H9 (cell line): ENCODE measurements around the gene RASL12. TPM values are rescaled to one million over a fixed set of nuclear protein-coding genes. Genes with fewer than 3 reads are reported as not detected.

Source experiments
- DNase-seq: peaks from one replicate; pipeline ENCODE4 v3.0.0-alpha.2; 2017
- H2AFZ ChIP-seq: one replicate; pipeline ENCODE4 v1.6.1; 2013; ENCODE audit warnings: mild to moderate bottlenecking, low read length, control low read depth, moderate library complexity
- H2AK5ac ChIP-seq: 2 replicates; pipeline ENCODE4 v1.6.1; 2013; ENCODE audit warnings: low read length, control low read depth, mixed read lengths; ENCODE audit not compliant: insufficient read length
- H2BK120ac ChIP-seq: one replicate; pipeline ENCODE4 v1.6.1; 2013; ENCODE audit warnings: low read depth, mild to moderate bottlenecking, low read length, control low read depth, inconsistent platforms; ENCODE audit not compliant: poor library complexity, severe bottlenecking
- H2BK12ac ChIP-seq: 2 replicates; pipeline ENCODE4 v1.6.1; 2013; ENCODE audit warnings: low read length, control low read depth, mixed read lengths, low read depth; ENCODE audit not compliant: insufficient read length
- H2BK15ac ChIP-seq: 2 replicates; pipeline ENCODE4 v1.6.1; 2013; ENCODE audit warnings: low read depth, low read length, control low read depth
- H2BK20ac ChIP-seq: one replicate; pipeline ENCODE4 v1.6.1; 2013; ENCODE audit warnings: low read depth, mild to moderate bottlenecking, low read length, control low read depth, inconsistent platforms; ENCODE audit not compliant: poor library complexity, severe bottlenecking
- H2BK5ac ChIP-seq: 2 replicates; pipeline ENCODE4 v1.6.1; 2013; ENCODE audit warnings: low read length, control low read depth, mixed read lengths; ENCODE audit not compliant: insufficient read length
- H3K14ac ChIP-seq: 2 replicates; pipeline ENCODE4 v1.6.1; 2013; ENCODE audit warnings: low read length, control low read depth; ENCODE audit not compliant: insufficient read depth
- H3K18ac ChIP-seq: 2 replicates; pipeline ENCODE4 v1.6.1; 2013; ENCODE audit warnings: low read depth, mild to moderate bottlenecking, mixed read lengths, low read length, control low read depth; ENCODE audit not compliant: insufficient read length
- H3K23ac ChIP-seq: 2 replicates; pipeline ENCODE4 v1.6.1; 2013; ENCODE audit warnings: low read length, control low read depth, mixed read lengths, low read depth; ENCODE audit not compliant: insufficient read length
- H3K23me2 ChIP-seq: 2 replicates; pipeline ENCODE4 v1.6.1; 2013; ENCODE audit warnings: low read depth, mild to moderate bottlenecking, mixed read lengths, low read length, control low read depth; ENCODE audit not compliant: insufficient read length, poor library complexity, severe bottlenecking
- H3K27ac ChIP-seq: 2 replicates; pipeline ENCODE4 v1.5.1; 2013; ENCODE audit warnings: low read length, control low read depth, mixed read lengths, low read depth; ENCODE audit not compliant: insufficient read length
- H3K27me3 ChIP-seq: 2 replicates; pipeline ENCODE4 v1.6.1; 2013; ENCODE audit warnings: low read length, control low read depth, inconsistent platforms; ENCODE audit not compliant: insufficient read depth
- H3K4ac ChIP-seq: 2 replicates; pipeline ENCODE4 v1.6.1; 2013; ENCODE audit warnings: low read depth, mild to moderate bottlenecking, control low read depth, inconsistent platforms, low read length, moderate library complexity
- H3K4me1 ChIP-seq: 2 replicates; pipeline ENCODE4 v1.6.1; 2013; ENCODE audit warnings: low read length, control low read depth, inconsistent platforms; ENCODE audit not compliant: insufficient read depth
- H3K4me2 ChIP-seq: 2 replicates; pipeline ENCODE4 v1.6.1; 2013; ENCODE audit warnings: low read length, control low read depth, mixed read lengths; ENCODE audit not compliant: insufficient read length, insufficient read depth
- H3K56ac ChIP-seq: 2 replicates; pipeline ENCODE4 v1.6.1; 2013; ENCODE audit warnings: low read depth, mild to moderate bottlenecking, mixed read lengths, low read length, control low read depth; ENCODE audit not compliant: insufficient read length
- H3K79me1 ChIP-seq: 2 replicates; pipeline ENCODE4 v1.6.1; 2013; ENCODE audit warnings: low read depth, mild to moderate bottlenecking, moderate library complexity, low read length, control low read depth, inconsistent platforms; ENCODE audit not compliant: insufficient read depth, poor library complexity, severe bottlenecking
- H3K79me2 ChIP-seq: 2 replicates; pipeline ENCODE4 v1.6.1; 2013; ENCODE audit warnings: low read length, control low read depth, inconsistent platforms; ENCODE audit not compliant: insufficient read depth
- H3K9ac ChIP-seq: 2 replicates; pipeline ENCODE4 v1.6.1; 2013; ENCODE audit warnings: low read length, control low read depth, mixed read lengths; ENCODE audit not compliant: insufficient read length; ENCODE audit errors: extremely low read depth
- H3K9me3 ChIP-seq: one replicate; pipeline ENCODE4 v1.6.1; 2013; ENCODE audit warnings: low read depth, low read length, inconsistent platforms; ENCODE audit not compliant: control insufficient read depth
- H3T11ph ChIP-seq: one replicate; pipeline ENCODE4 v1.6.1; 2013; ENCODE audit warnings: mild to moderate bottlenecking, low read length, control low read depth, inconsistent platforms
- H4K20me1 ChIP-seq: one replicate; pipeline ENCODE4 v1.6.1; 2013; ENCODE audit not compliant: control insufficient read depth, insufficient read length, insufficient read depth
- H4K5ac ChIP-seq: 2 replicates; pipeline ENCODE4 v1.6.1; 2013; ENCODE audit warnings: low read depth, mild to moderate bottlenecking, mixed read lengths, low read length, control low read depth; ENCODE audit not compliant: insufficient read length
- H4K8ac ChIP-seq: replicated peaks from 2 replicates; pipeline ENCODE4 v1.6.1; 2013; ENCODE audit warnings: low read length, control low read depth, mixed read lengths, low read depth; ENCODE audit not compliant: insufficient read length
- H4K91ac ChIP-seq: 2 replicates; pipeline ENCODE4 v1.6.1; 2013; ENCODE audit warnings: low read depth, mild to moderate bottlenecking, moderate library complexity, mixed read lengths, low read length, control low read depth; ENCODE audit not compliant: insufficient read length
- H3K27ac Mint-ChIP-seq, 3 experiments: 2 replicates in 2 of 3; 3 replicates in 1 of 3; pipeline ENCODE4 v1.8.0; 2020 to 2021; ENCODE audit warnings: mixed read lengths in 3 of 3, mild to moderate bottlenecking in 1 of 3, moderate library complexity in 1 of 3
- H3K27me3 Mint-ChIP-seq: 2 replicates; pipeline ENCODE4 v1.8.0; 2021; ENCODE audit warnings: low read depth, mild to moderate bottlenecking, moderate library complexity, mixed read lengths
- H3K36me3 Mint-ChIP-seq, 3 experiments: 2 replicates in 2 of 3; 3 replicates in 1 of 3; pipeline ENCODE4 v1.8.0; 2020 to 2021; ENCODE audit warnings: low read depth in 3 of 3, mixed read lengths in 3 of 3; ENCODE audit not compliant: insufficient read depth in 1 of 3
- H3K4me1 Mint-ChIP-seq, 2 experiments: 2 replicates each; pipeline ENCODE4 v1.8.0; 2020; ENCODE audit warnings: mixed read lengths in 2 of 2
- H3K4me3 Mint-ChIP-seq, 2 experiments: 2 replicates in 1 of 2; 3 replicates in 1 of 2; pipeline ENCODE4 v1.8.0; 2020 to 2021; ENCODE audit warnings: mild to moderate bottlenecking in 2 of 2, mixed read lengths in 2 of 2, moderate library complexity in 1 of 2
- H3K9me3 Mint-ChIP-seq, 2 experiments: 2 replicates in 1 of 2; 3 replicates in 1 of 2; pipeline ENCODE4 v1.8.0; 2020; ENCODE audit warnings: mild to moderate bottlenecking in 2 of 2, mixed read lengths in 2 of 2, moderate library complexity in 1 of 2
- WGBS: extraction: QIAGEN DNeasy Blood & Tissue Kit; methylation state at CpG from one replicate; pipeline ENCODE4 v1.1.7; 2013; ENCODE audit warnings: missing lambda C conversion rate, low lambda C conversion rate, mixed read lengths; ENCODE audit not compliant: insufficient read length; ENCODE audit errors: extremely low coverage; 5-methylcytosine and 5-hydroxymethylcytosine counted together
- total RNA-seq: library from RNA; stranded (reverse); gene quantifications from 2 replicates; pipeline ENCODE4 v1.2.1, GENCODE V29; 2021
- TF ChIP-seq, protein P1 (sequence below): fragments of 200-600 bp; sonication (generic); conservative IDR thresholded peaks from 3 replicates; pipeline ENCODE4 v1.8.0; 2021; ENCODE audit warnings: antibody characterized with exemption, mild to moderate bottlenecking

The RASL12 gene
- total RNA-seq, 1 experiment from 2014 or later: 7.5 TPM

DNA sequence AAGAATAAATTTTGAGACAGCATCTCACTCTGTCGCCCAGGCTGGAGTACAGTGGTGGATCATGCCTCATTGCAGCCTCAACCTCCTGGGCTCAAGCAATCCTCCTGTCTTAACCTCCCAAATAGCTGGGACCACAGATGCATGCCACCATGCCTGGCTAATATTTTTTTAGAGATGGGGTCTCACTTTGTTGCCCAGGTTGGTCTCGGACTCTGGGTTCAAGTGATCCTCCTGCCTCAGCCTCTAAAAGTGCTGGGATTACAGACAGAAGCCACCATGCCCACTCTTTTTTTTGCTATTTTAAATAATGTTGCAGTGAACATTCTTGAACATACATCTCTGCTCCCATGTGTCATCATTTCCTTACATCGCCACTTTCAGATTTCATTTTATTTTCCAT is 29.4 kb downstream of the RASL12 start:
- no peaks in the 10 kb centered on the region; a peak in 1 of 4 replicates for H3K4me1 Mint-ChIP-seq
- Histone ChIP-seq H3K4me1 (no peaks in the 10 kb centered on the region), H4K91ac (no peak overlapping the region), H3K9ac (no peak overlapping the region), H4K8ac (no peak overlapping the region), H2AK5ac (no peak overlapping the region), H2BK5ac (no peak overlapping the region), H3K79me2 (no peaks in the 10 kb centered on the region), H3K18ac (no peak overlapping the region), H2BK15ac (no peak overlapping the region), H2BK12ac (no peak overlapping the region), H3K27ac (no peak overlapping the region), H3K4me2 (no peak overlapping the region), H3T11ph (no peak overlapping the region), H3K56ac (no peak overlapping the region), H2BK120ac (no peak overlapping the region), H3K27me3 (no peaks in the 10 kb centered on the region), H3K9me3 (no peaks in the 10 kb centered on the region), H3K4ac (no peak overlapping the region), H3K23me2 (no peaks in the 10 kb centered on the region), H2AFZ (no peak overlapping the region), H2BK20ac (no peak overlapping the region), H3K79me1 (no peaks in the 10 kb centered on the region), H4K20me1 (no peaks in the 10 kb centered on the region), H3K14ac (no peak overlapping the region), H3K23ac (no peak overlapping the region), H4K5ac (no peak overlapping the region)
- TF ChIP-seq, protein P1, sequence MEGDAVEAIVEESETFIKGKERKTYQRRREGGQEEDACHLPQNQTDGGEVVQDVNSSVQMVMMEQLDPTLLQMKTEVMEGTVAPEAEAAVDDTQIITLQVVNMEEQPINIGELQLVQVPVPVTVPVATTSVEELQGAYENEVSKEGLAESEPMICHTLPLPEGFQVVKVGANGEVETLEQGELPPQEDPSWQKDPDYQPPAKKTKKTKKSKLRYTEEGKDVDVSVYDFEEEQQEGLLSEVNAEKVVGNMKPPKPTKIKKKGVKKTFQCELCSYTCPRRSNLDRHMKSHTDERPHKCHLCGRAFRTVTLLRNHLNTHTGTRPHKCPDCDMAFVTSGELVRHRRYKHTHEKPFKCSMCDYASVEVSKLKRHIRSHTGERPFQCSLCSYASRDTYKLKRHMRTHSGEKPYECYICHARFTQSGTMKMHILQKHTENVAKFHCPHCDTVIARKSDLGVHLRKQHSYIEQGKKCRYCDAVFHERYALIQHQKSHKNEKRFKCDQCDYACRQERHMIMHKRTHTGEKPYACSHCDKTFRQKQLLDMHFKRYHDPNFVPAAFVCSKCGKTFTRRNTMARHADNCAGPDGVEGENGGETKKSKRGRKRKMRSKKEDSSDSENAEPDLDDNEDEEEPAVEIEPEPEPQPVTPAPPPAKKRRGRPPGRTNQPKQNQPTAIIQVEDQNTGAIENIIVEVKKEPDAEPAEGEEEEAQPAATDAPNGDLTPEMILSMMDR: no peak
- no peak overlapping the region for H3K27ac Mint-ChIP-seq
- H3K27me3 Mint-ChIP-seq: peaks cover 5% of the 10 kb centered on the region; the same call in 1 of the 2 replicates
- no peak overlapping the region for H3K4me3 Mint-ChIP-seq
- no peak for DNase-seq
- H3K36me3 Mint-ChIP-seq: no peaks in the 10 kb centered on the region
- no peaks in the 10 kb centered on the region for H3K9me3 Mint-ChIP-seq
- no CpG with 5 or more reads among the region's 3 CpGs for WGBS
